SK-N-DZ (cell line): ENCODE results near the gene ZCCHC17.
"Not testable (repeated sequence)": the region's sequence is repeated elsewhere in the genome, so short reads cannot be mapped to it uniquely, and the experiment has no call there.

ENCODE experiments used
- DNase-seq: peaks from one replicate; pipeline ENCODE4 v3.0.0-alpha.2; 2015; ENCODE audit warnings: low spot score

The ZCCHC17 gene

GRCh38 chr1:31370565-31370964 is 73.7 kb downstream of the ZCCHC17 start:
- DNase-seq = no peak

- no peak for DNase-seq
Measured at GRCh38 chr1:31371121-31371959, 74.5 kb downstream of the ZCCHC17 start.

- DNase-seq = no peak
Measured at GRCh38 chr1:31372051-31372450, 75.2 kb downstream of the ZCCHC17 start.

- no peak for DNase-seq
Measured at GRCh38 chr1:31372751-31373055, 75.9 kb downstream of the ZCCHC17 start.

- peak; percentile 53 for DNase-seq
Measured at GRCh38 chr1:31373056-31373896, 76.4 kb downstream of the ZCCHC17 start, which contains the start of gene FABP3. FABP3 (minus strand) TSS chr1:31373076; CDS start chr1:31373014, 62 bp downstream.

GRCh38 chr1:31373897-31374486 is 77.2 kb downstream of the ZCCHC17 start:
- DNase-seq = no peak

GRCh38 chr1:31374511-31375196 is 77.8 kb downstream of the ZCCHC17 start:
- DNase-seq = no peak

GRCh38 chr1:31376375-31377134 is 79.7 kb downstream of the ZCCHC17 start:
- DNase-seq = peak; percentile 81

- no peak for DNase-seq
Measured at GRCh38 chr1:31377364-31377863, 80.6 kb downstream of the ZCCHC17 start.

GRCh38 chr1:31378001-31378400 is 81.2 kb downstream of the ZCCHC17 start:
- DNase-seq = no peak

- no peak for DNase-seq
Measured at GRCh38 chr1:31380181-31380580, 83.3 kb downstream of the ZCCHC17 start.

GRCh38 chr1:31381394-31382294 is 84.8 kb downstream of the ZCCHC17 start:
- DNase-seq = no peak

GRCh38 chr1:31382379-31382989 is 85.7 kb downstream of the ZCCHC17 start:
- peak; percentile 47 for DNase-seq

GRCh38 chr1:31383967-31384366 is 87.1 kb downstream of the ZCCHC17 start:
- no peak for DNase-seq

- not testable (repeated sequence) for DNase-seq
Measured at GRCh38 chr1:31386576-31387243, 89.9 kb downstream of the ZCCHC17 start.

GRCh38 chr1:31387612-31388011 is 90.8 kb downstream of the ZCCHC17 start:
- no peak for DNase-seq

- no peak for DNase-seq
Measured at GRCh38 chr1:31389616-31390015, 92.8 kb downstream of the ZCCHC17 start.

GRCh38 chr1:31390071-31390470 is 93.2 kb downstream of the ZCCHC17 start:
- DNase-seq = no peak

GRCh38 chr1:31393463-31393862 is 96.6 kb downstream of the ZCCHC17 start:
- no peak for DNase-seq
